Esophagus muscularis mucosa (tissue), 3 donors: ENCODE results near the gene PM20D1.

ENCODE experiments used
- CTCF ChIP-seq, 3 experiments: fragments of 200-600 bp in 2 of 3; fragments of 450-650 bp in 1 of 3; sonication (generic) in 2 of 3; IDR thresholded peaks; one replicate each; pipeline ENCODE4 v1.5.1; 2017 to 2019; ENCODE audit warnings: antibody characterized with exemption in 3 of 3, mild to moderate bottlenecking in 2 of 3, moderate library complexity in 1 of 3
- POLR2A ChIP-seq: fragments of 450-650 bp; IDR thresholded peaks from one replicate; pipeline ENCODE4 v1.6.1; 2017; ENCODE audit warnings: antibody characterized with exemption, moderate library complexity, mild to moderate bottlenecking, low read depth

- TF ChIP-seq POLR2A (no peak), CTCF (IDR thresholded peaks at IDR 0.05) (no peak)
Observed at GRCh38 chr1:205824180-205824579, 25.8 kb downstream of the PM20D1 start.
